Measurements from ENCODE around the gene TNS1.

GRCh38 chr2:217996361-217996760 lies 6.4 kb downstream of the TNS1 start:
- TF ChIP-seq CTCF (IDR thresholded peaks at IDR 0.05) (no peak), EZH2phosphoT487 (IDR thresholded peaks at IDR 0.05) (no peak), EZH2 (IDR thresholded peaks at IDR 0.05) (no peak)
